ENCODE data around the gene TARM1.

TARM1 gene

DNA sequence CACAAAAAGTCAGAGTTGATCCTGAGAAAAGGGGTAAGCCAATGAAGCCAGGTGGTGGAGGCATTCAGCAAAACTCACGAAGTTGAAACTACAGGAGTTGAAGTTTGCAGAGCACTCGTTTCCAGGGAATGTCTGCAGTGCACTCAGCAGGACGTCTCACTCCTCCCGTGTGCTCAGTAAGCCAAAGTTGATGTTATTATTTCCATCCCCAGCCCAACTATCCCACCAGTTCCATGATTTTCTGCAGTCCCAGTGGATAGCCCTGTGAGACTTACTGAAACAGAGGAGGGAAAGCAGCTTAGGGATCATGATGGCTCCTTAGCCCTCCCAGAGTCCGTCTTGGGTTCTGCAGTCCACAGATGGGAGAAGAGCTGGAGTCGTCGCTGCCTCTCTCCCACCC is at the start of gene TARM1:
Gene TARM1 (minus strand): TSS at position 334 of the 400 bp plus-strand sequence. CDS start 25 bp downstream, at position 309.
- Mint-ChIP-seq H3K4me1 (ENCODE audit: low read depth) (no peaks in the 10 kb centered on the region), H3K27ac (no peak within 1 kb of the TSS), H3K9me3 (peaks cover 10% of the 10 kb centered on the region), H3K36me3 (ENCODE audit: low read depth) (no peaks in the 10 kb centered on the region), H3K27me3 (ENCODE audit: low read depth) (no peaks in the 10 kb centered on the region), H3K4me3 (no peak within 1 kb of the TSS)

DNA sequence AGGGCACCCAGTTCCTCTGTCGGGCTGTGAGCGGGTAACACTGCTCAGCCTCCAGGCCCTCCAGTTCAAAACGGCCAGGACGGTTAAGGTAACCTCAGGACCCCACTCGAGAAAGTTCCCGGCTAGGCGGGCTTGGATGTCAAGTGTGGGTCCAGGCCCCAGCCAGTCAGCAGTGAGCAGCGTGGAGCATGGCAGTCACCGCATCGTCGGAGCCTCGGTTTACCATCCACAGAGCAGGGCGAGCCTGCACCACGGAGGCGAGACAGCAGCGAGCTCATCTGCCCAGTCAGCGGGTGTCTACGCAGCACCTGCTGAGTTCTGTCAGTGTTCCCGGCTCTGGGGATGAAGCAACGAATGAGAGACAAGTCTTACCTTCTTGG is 48.4 kb upstream of the TARM1 start:
- Mint-ChIP-seq H3K27ac (no peak overlapping the region), H3K9me3 (no peaks in the 10 kb centered on the region), H3K36me3 (ENCODE audit: low read depth) (peaks cover 16% of the 10 kb centered on the region), H3K4me1 (ENCODE audit: low read depth) (peaks cover 5% of the 10 kb centered on the region), H3K4me3 (no peak overlapping the region), H3K27me3 (ENCODE audit: low read depth) (no peaks in the 10 kb centered on the region)

DNA sequence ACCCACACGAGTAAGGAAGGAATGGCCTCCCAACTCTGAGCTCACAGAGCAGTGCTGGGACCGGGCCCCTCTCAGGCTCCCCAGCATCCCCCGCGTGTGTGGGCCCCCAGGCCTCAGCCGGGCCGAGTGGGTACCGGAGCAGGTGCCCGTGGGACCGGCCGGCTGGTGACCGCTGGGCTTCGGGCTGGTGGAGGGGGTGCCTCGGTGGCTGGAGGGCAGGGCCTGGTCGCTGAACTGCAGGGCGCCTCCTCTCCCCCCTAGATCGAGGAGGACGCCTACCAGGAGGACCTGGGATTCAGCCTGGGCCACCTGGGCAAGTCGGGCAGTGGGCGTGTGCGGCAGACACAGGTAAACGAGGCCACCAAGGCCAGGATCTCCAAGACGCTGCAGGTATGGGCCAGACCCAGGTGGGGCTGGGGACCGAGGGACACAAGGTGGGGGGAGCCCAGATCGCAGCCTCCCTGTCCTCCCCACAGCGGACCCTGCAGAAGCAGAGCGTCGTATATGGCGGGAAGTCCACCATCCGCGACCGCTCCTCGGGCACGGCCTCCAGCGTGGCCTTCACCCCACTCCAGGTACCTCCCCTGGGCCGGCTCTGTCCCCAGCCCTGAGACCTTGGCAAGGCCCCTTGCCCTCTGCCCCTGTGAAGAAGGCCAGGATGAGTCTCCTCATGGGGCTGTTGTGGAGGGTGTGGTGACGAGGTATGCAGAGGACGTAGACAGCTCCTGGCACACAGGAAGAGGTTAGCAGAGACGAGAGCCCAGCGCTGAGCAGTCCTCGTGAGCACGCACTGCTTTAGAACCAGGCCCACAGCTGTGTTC is 47.8 kb upstream of the TARM1 start:
- Mint-ChIP-seq H3K4me1 (ENCODE audit: low read depth) (no peaks in the 10 kb centered on the region), H3K4me3 (no peak overlapping the region), H3K36me3 (ENCODE audit: low read depth) (peaks cover 16% of the 10 kb centered on the region), H3K27ac (no peak overlapping the region), H3K9me3 (no peaks in the 10 kb centered on the region), H3K27me3 (ENCODE audit: low read depth) (no peaks in the 10 kb centered on the region)

DNA sequence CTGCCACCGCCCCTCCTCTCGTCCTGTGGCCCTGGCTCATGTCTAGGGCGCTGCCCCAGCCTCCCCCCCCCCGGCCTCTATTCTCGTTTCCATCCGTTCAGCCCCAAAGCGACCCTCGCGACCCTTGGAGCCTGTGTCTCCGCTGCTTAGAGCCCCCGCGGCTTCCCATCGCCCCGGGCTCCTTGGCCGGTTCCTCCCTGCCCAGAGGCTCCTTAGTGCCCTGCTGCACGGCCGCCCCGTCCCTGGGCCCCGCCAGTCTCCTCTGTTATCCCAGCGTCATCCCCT is 47.2 kb upstream of the TARM1 start:
- Mint-ChIP-seq H3K4me1 (ENCODE audit: low read depth) (no peaks in the 10 kb centered on the region), H3K4me3 (no peak overlapping the region), H3K36me3 (ENCODE audit: low read depth) (peaks cover 16% of the 10 kb centered on the region), H3K27ac (no peak overlapping the region), H3K9me3 (no peaks in the 10 kb centered on the region), H3K27me3 (ENCODE audit: low read depth) (no peaks in the 10 kb centered on the region)

DNA sequence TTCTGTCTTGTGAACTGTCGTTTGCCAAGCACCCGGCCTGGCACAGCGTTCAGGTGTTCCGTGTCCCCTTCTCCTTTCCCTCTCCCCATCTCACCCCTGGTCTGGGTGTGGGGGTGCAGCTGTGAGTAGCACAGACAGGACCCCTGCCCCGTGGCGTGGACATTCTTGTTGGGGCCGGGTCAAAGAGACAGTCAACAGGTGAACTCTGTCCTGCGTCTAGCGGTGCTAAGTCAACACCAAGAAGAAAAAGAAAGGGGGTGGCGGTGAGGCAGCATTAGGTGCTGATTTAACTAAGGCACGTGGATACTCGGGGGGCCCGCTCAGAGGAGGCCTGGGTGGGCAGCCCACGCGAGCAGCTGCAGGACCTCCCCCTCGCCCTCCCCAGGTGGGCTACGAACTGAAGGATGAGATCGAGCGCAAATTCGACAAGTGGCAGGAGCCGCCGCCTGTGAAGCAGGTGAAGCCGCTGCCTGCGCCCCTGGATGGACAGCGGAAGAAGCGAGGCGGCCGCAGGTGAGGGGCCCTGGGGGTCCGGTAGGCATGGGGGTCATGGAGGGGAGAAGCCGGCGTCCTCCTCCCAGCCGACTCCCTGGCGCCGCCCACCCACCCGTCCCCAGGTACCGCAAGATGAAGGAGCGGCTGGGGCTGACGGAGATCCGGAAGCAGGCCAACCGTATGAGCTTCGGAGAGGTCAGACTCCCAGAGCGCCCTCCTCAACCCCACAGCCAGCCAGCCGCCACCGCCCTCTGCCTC is 46.7 kb upstream of the TARM1 start:
- Mint-ChIP-seq H3K4me3 (no peak overlapping the region), H3K27ac (no peak overlapping the region), H3K9me3 (no peaks in the 10 kb centered on the region), H3K4me1 (ENCODE audit: low read depth) (no peaks in the 10 kb centered on the region), H3K36me3 (ENCODE audit: low read depth) (peaks cover 22% of the 10 kb centered on the region), H3K27me3 (ENCODE audit: low read depth) (no peaks in the 10 kb centered on the region)

DNA sequence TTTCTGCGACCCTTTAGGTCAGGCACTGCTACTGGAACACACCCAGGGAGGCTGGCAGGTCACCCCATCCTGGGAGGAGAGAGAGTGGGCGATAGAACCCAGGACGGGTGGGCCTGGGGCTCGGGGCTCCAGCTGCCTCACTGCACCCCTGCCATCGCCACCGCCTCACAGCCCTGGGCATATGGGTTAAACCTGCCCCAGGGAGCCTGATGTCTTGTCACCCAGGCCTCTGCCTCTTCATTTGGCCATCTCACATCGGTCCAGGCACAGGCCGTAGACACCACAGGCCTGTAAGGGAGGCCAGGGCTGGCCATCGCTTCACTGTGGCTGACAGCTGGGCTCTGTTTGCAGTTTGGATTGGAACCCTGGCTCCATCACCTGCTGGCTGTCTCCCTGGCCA is 44.5 kb upstream of the TARM1 start:
- Mint-ChIP-seq H3K4me1 (ENCODE audit: low read depth) (no peaks in the 10 kb centered on the region), H3K27ac (no peak overlapping the region), H3K9me3 (no peaks in the 10 kb centered on the region), H3K27me3 (ENCODE audit: low read depth) (no peaks in the 10 kb centered on the region), H3K36me3 (ENCODE audit: low read depth) (peaks cover 32% of the 10 kb centered on the region), H3K4me3 (no peak overlapping the region)

DNA sequence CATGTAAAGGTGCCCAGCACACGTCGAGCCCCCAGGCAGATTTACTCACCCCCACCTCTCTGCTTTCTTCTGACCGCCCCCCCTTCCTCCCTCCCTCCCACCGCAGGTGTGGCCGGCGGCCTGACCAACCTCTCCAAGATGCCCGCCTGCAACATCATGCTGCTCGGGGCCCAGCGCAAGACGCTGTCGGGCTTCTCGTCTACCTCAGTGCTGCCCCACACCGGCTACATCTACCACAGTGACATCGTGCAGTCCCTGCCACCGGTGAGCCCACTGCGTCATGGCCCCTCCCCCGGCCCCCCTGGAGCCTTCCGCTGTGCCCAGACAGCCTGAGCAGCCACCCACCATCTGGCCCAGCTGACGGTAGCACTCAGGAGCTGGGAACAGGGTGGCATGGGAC is 43.2 kb upstream of the TARM1 start:
- Mint-ChIP-seq H3K27me3 (ENCODE audit: low read depth) (no peaks in the 10 kb centered on the region), H3K9me3 (no peaks in the 10 kb centered on the region), H3K27ac (no peak overlapping the region), H3K4me3 (no peak overlapping the region), H3K36me3 (ENCODE audit: low read depth) (peaks cover 39% of the 10 kb centered on the region), H3K4me1 (ENCODE audit: low read depth) (no peaks in the 10 kb centered on the region)

DNA sequence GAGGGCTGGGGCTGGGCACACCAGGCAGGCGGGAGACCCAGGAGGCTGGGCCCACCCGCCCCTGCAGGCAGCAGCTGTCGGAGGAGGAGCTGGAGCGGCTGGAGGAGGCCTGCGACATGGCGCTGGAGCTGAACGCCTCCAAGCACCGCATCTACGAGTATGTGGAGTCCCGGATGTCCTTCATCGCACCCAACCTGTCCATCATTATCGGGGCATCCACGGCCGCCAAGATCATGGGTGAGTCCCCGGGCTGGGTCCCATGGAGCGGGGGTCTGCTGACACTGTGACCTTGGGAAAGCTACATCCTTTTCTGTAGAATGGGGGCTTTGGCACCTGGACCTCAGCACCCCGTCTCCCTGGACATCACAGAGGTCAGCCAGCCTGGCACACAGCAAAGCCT is 42.5 kb upstream of the TARM1 start:
- Mint-ChIP-seq H3K4me1 (ENCODE audit: low read depth) (no peaks in the 10 kb centered on the region), H3K9me3 (no peaks in the 10 kb centered on the region), H3K27me3 (ENCODE audit: low read depth) (no peaks in the 10 kb centered on the region), H3K27ac (no peak overlapping the region), H3K36me3 (ENCODE audit: low read depth) (peaks cover 40% of the 10 kb centered on the region), H3K4me3 (no peak overlapping the region)

DNA sequence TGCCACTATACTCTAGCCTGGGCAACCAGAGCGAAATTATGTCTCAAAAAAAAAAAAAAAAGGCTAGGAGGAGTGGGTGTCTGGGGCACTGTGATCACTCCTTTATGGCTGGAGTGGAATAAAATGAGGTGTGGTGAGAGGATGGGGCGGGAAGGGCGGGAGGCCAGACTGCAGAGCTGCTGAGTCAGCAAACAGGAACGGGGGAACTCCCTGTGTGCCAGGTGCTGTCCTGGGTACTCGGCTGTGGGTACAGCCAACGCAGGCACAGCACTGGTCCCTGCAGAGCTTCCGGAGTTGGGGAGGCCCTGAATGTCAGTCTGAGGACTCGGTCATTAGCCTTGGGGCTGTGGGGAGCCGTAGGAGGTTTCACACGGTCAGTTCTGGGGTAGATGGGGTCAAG is 40.1 kb upstream of the TARM1 start:
- Mint-ChIP-seq H3K4me3 (no peak overlapping the region), H3K9me3 (no peaks in the 10 kb centered on the region), H3K27me3 (ENCODE audit: low read depth) (no peaks in the 10 kb centered on the region), H3K4me1 (ENCODE audit: low read depth) (peaks cover 7% of the 10 kb centered on the region), H3K27ac (no peak overlapping the region), H3K36me3 (ENCODE audit: low read depth) (peaks cover 37% of the 10 kb centered on the region)

DNA sequence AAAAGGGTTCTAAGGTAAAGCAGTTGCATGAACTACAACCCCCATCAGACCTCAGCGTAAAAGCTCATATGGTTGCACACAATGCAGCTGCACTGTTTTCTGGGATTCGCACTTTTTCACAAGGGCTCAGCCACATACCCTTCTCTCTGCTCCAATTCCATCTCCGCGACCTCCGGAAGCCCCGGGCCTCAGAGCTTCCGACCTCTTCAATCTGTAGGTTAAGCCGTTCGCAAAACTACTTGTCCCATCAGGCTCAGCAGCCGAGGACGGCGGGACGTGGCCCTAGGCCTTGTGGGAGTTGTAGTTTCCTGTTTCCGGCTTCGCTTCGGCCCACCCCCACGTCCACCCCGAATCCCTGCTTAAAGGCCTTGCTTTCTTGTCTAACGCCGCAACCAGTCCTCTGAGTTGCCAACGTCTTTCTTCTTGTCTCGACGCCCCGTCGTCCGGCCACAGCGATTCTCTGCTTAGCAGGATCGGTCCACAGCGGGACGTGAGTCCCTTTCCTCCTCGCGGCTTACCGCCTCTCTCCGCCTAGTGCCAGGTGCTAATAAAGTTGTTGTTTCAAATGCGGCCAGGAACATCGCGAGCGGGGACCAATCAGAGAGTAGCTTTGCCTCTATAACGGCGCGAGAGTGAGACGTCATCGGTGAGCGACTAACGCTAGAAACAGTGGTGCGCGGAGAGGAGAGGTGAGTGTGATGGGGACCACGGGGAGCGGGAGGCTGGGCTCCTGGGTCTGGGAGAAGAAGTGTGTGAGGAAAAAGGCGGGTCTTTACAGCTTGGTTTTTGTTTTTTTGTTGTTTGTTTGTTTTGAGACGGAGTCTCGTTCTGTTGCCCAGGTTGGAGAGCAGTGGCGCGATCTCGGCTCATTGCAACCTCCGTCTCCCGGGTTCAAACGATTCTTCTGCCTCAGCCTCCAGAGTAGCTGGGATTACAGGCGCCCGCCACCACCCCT is 34.2 kb upstream of the TARM1 start, which contains the start of the genes PRPF31 and TFPT:
Gene PRPF31 (plus strand): TSS at position 646 of the 955 bp plus-strand sequence. CDS start 2,525 bp downstream, outside the sequence.
Gene TFPT (minus strand): TSS at position 549 of the 955 bp plus-strand sequence. CDS start 388 bp downstream, at position 161.
- Mint-ChIP-seq H3K27ac (peak within 1 kb of the TSS; percentile 87), H3K27me3 (ENCODE audit: low read depth) (no peaks in the 10 kb centered on the region), H3K4me3 (peak within 1 kb of the TSS; percentile 94), H3K9me3 (no peaks in the 10 kb centered on the region), H3K4me1 (ENCODE audit: low read depth) (peaks cover 19% of the 10 kb centered on the region), H3K36me3 (ENCODE audit: low read depth) (peaks cover 27% of the 10 kb centered on the region)

DNA sequence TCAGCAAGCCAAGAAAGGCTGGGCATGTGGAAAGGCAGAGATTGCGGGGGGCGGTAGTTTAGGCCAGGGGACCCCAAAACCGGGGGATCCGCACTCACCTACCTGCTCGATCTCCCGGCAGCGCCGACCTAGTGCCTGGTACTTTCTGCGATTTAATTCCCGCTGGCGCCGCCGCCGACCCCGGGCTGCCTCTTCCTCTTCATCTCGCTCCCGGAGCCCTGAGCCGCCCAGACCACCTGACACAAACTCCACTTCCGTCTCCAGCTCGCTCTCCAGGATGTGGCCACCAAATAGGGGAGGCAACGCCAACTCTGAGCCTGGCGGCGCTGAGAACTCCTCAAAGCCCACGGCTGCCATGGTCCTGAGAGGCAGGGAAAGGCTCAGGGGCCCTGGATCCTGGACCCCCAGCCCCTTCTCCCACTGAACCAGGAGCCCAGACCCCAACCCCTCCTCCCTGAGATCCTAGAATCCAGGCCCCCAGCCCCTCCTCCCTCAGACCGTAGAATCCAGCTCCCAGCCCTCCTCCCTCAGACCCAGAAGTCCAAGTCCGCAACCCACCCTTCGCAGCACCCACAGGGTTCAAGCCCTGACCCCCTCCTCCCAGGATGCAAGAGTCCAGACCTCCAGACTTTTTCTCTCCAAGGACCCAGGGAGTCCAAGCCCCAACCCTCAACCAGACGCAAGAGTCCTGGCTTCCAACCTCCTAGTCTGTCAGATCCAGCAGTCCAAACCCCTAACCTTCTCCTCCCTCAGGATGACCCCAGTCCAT is 33.4 kb upstream of the TARM1 start:
- Mint-ChIP-seq H3K27ac (peak overlapping the region; percentile 87), H3K4me3 (peak overlapping the region; percentile 94), H3K9me3 (no peaks in the 10 kb centered on the region), H3K27me3 (ENCODE audit: low read depth) (no peaks in the 10 kb centered on the region), H3K36me3 (ENCODE audit: low read depth) (peaks cover 25% of the 10 kb centered on the region), H3K4me1 (ENCODE audit: low read depth) (peaks cover 19% of the 10 kb centered on the region)

DNA sequence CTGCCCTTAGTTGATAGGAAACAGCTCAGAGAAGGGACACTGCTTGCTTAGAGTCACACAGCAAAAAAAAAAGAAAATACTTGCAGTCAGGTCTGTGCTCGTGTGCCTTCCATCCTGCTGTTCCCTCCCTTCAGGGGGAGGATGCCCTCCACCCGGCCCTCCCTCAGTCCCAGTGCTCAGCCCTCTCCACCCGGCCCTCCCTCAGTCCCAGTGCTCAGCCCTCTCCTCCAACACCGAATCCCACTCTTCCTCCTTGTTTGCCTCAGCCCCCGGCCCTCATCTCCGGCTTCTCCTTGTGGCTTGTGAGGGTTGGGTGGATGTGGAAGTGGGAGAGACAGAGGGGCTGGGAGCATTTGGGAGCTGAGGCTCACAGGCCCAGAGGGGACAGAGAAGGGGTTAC is 28.5 kb upstream of the TARM1 start:
- H3K27ac Mint-ChIP-seq: no peak overlapping the region
- peaks cover 12% of the 10 kb centered on the region for H3K4me1 Mint-ChIP-seq (ENCODE audit: low read depth)
- no peak overlapping the region for H3K4me3 Mint-ChIP-seq
- peaks cover 30% of the 10 kb centered on the region for H3K36me3 Mint-ChIP-seq (ENCODE audit: low read depth)
- no peaks in the 10 kb centered on the region for H3K9me3 Mint-ChIP-seq
- H3K27me3 Mint-ChIP-seq (ENCODE audit: low read depth): no peaks in the 10 kb centered on the region

DNA sequence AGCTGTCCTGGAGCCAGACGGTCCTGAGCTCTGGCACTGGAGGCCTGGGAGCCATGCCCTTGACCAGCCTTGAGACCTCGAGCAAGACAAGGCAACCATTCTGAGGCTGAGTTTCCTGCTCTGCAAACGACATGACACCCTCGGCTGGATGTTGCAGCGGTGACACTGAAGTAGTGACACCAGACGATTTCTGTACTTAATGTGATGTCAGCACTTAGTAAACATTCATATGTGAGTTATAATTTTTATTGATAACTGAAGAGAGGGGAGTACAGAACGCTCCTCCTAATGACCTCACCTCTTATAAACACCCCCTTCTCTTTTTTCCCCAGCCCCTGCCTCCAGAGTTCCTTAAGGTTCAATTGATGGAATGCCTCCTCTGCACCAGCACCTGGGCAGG is 27.3 kb upstream of the TARM1 start:
- H3K27me3 Mint-ChIP-seq (ENCODE audit: low read depth): no peaks in the 10 kb centered on the region
- H3K36me3 Mint-ChIP-seq (ENCODE audit: low read depth): peaks cover 26% of the 10 kb centered on the region
- H3K9me3 Mint-ChIP-seq: no peaks in the 10 kb centered on the region
- H3K27ac Mint-ChIP-seq: no peak overlapping the region
- H3K4me1 Mint-ChIP-seq (ENCODE audit: low read depth): peaks cover 5% of the 10 kb centered on the region
- no peak overlapping the region for H3K4me3 Mint-ChIP-seq
